Right lobe of liver (tissue), 4 donors: ENCODE measurements around the gene GUCY2D.

Experiments used
- CTCF ChIP-seq, 4 donors: fragments of 200-600 bp in 3 of 4; fragments of 450-650 bp in 1 of 4; IDR thresholded peaks; one replicate each; pipeline versions ENCODE4 v1.5.1 to v1.8.0; 2016 to 2022; ENCODE audit warnings: antibody characterized with exemption in 4 of 4, mild to moderate bottlenecking in 2 of 4
- POLR2A ChIP-seq: fragments of 450-650 bp; IDR thresholded peaks from one replicate; pipeline ENCODE4 v1.6.1; 2017; ENCODE audit warnings: antibody characterized with exemption, mild to moderate bottlenecking
- donor health status: DM: no; HTN: no; CAD: no.
- donor health status: DM: no; HTN: no; CAD: no.
- donor health status: DM: no; HTN: yes; CAD: no.

GRCh38 chr17:8052256-8053252 lies 50.1 kb downstream of the GUCY2D start:
- TF ChIP-seq CTCF (IDR thresholded peaks at IDR 0.05) = no peak
- no peak for TF ChIP-seq POLR2A
